Measurements from ENCODE around the gene SDC1. TPM values are rescaled to one million over a fixed set of nuclear protein-coding genes. Genes with fewer than 3 reads are reported as not detected.
"Not testable (repeated sequence)": the region's sequence is repeated elsewhere in the genome, so short reads cannot be mapped to it uniquely, and the experiment has no call there.

SDC1 gene, protein sequence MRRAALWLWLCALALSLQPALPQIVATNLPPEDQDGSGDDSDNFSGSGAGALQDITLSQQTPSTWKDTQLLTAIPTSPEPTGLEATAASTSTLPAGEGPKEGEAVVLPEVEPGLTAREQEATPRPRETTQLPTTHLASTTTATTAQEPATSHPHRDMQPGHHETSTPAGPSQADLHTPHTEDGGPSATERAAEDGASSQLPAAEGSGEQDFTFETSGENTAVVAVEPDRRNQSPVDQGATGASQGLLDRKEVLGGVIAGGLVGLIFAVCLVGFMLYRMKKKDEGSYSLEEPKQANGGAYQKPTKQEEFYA
- 0.26 and 0.27 TPM in 2 replicates for total RNA-seq

GRCh38 chr2:20224716-20225293, at the start of gene SDC1:
Gene SDC1 (minus strand): TSS chr2:20225130. CDS start chr2:20224867, 263 bp downstream.
- intact Hi-C loops (cut with micrococcal nuclease), result loop anchor here (1.0 to 10.0 kb wide), 2 partner anchors 90 to 430 kb away; partner anchors contain the start of gene HS1BP3
- H3K27me3 Mint-ChIP-seq (ENCODE audit: insufficient read depth), result peaks cover 66% of the 10 kb centered on the region
- no peaks in the 10 kb centered on the region for H3K36me3 Mint-ChIP-seq (ENCODE audit: low read depth)
- H3K9me3 Mint-ChIP-seq, result no peaks in the 10 kb centered on the region
- no peak within 1 kb of the TSS for H3K27ac Mint-ChIP-seq
- peak within 1 kb of the TSS; percentile 53 for H3K4me3 Mint-ChIP-seq
- DNase-seq (ENCODE audit: low spot score), result no peak
- no peaks in the 10 kb centered on the region for H3K4me1 Mint-ChIP-seq (ENCODE audit: low read depth)

- intact Hi-C loops (cut with micrococcal nuclease), result no loop called here
- Mint-ChIP-seq H3K9me3 (no peaks in the 10 kb centered on the region), H3K4me1 (ENCODE audit: low read depth) (no peaks in the 10 kb centered on the region), H3K36me3 (ENCODE audit: low read depth) (peaks cover 18% of the 10 kb centered on the region), H3K4me3 (no peak overlapping the region), H3K27me3 (ENCODE audit: insufficient read depth) (no peaks in the 10 kb centered on the region), H3K27ac (no peak overlapping the region)
- DNase-seq (ENCODE audit: low spot score), result no peak
Measured at GRCh38 chr2:20273042-20273441, 48.1 kb upstream of the SDC1 start.

DNA sequence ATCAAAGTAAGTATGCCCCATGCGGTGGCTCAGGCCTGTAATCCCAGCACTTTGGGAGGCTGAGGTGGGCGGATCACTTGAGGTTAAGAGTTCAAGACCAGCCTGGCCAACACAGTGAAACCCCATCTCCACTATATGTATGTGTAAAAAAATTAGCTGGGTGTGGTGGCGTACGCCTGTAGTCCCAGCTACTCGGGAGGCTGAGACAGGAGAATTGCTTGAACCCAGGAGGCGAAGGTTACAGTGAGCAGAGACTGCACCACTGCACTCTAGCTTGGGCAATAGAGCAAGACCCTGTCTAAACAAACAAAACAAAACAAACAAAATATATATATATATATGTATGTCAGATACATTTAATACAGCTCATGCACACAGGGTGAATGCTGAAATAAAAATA, 43.4 kb upstream of the SDC1 start:
- not testable (repeated sequence) for H3K27ac Mint-ChIP-seq; H3K9me3 Mint-ChIP-seq; H3K27me3 Mint-ChIP-seq (ENCODE audit: insufficient read depth); DNase-seq (ENCODE audit: low spot score); H3K4me3 Mint-ChIP-seq
- peaks cover 32% of the 10 kb centered on the region for H3K36me3 Mint-ChIP-seq (ENCODE audit: low read depth)
- intact Hi-C loops (cut with micrococcal nuclease), result loop anchor here (2.0 kb wide), 1 partner anchor 16 kb away; no protein-coding TSS in a partner anchor
- H3K4me1 Mint-ChIP-seq (ENCODE audit: low read depth), result peaks cover 16% of the 10 kb centered on the region

DNA sequence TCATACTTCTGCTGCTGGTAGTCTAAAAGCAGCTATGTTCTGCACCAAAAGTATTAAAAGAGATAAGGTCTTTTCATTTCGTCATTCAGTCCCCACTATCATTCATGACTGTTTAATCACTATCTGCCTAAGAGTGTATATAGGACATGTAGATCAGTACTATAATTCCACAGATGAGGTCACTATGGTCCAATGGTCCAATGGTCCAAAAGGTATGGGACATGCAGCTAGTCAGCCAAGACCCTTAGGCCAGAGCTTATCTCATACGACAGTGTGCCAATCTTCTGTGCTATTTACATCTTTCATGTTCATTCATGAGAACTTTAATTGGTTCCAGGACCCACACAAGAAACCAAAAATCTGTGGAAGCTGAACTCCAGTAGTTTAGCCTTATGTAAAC, 42.6 kb upstream of the SDC1 start:
- Mint-ChIP-seq H3K27ac (no peak overlapping the region), H3K36me3 (ENCODE audit: low read depth) (peaks cover 29% of the 10 kb centered on the region), H3K27me3 (ENCODE audit: insufficient read depth) (no peaks in the 10 kb centered on the region), H3K4me1 (ENCODE audit: low read depth) (peaks cover 16% of the 10 kb centered on the region), H3K9me3 (no peaks in the 10 kb centered on the region), H3K4me3 (no peak overlapping the region)
- DNase-seq (ENCODE audit: low spot score), result no peak
- intact Hi-C loops (cut with micrococcal nuclease), result no loop called here

- Mint-ChIP-seq H3K4me3 (no peak overlapping the region), H3K9me3 (no peaks in the 10 kb centered on the region), H3K36me3 (ENCODE audit: low read depth) (peaks cover 27% of the 10 kb centered on the region), H3K4me1 (ENCODE audit: low read depth) (peaks cover 16% of the 10 kb centered on the region), H3K27ac (no peak overlapping the region), H3K27me3 (ENCODE audit: insufficient read depth) (no peaks in the 10 kb centered on the region)
- intact Hi-C loops (cut with micrococcal nuclease), result no loop called here
- no peak for DNase-seq (ENCODE audit: low spot score)
Measured at GRCh38 chr2:20264629-20265028, 39.7 kb upstream of the SDC1 start.

DNA sequence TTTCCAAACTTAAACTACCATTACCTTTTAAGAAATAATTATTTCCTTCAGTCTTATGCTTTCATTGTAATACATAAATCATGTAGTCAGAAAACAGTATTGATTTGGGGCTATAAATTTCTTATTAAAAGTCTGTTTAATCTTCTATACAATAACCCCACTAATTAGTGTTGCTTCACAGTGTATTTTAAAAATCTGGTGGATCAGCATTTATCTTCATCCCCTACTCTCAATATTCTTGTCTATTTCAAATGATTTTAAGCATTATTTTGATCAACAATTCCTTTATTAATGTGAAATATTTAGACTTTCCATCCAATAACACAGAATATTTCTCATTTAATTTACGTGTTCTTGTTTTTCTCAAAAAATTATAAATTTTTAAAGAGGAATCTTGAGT, 32.5 kb upstream of the SDC1 start:
- no peak overlapping the region for H3K4me3 Mint-ChIP-seq
- intact Hi-C loops (cut with micrococcal nuclease), result no loop called here
- no peaks in the 10 kb centered on the region for H3K9me3 Mint-ChIP-seq
- no peak overlapping the region for H3K27ac Mint-ChIP-seq
- DNase-seq (ENCODE audit: low spot score), result no peak
- H3K36me3 Mint-ChIP-seq (ENCODE audit: low read depth), result peaks cover 37% of the 10 kb centered on the region
- H3K4me1 Mint-ChIP-seq (ENCODE audit: low read depth), result no peaks in the 10 kb centered on the region
- no peaks in the 10 kb centered on the region for H3K27me3 Mint-ChIP-seq (ENCODE audit: insufficient read depth)

GRCh38 chr2:20254731-20255130, 29.8 kb upstream of the SDC1 start:
- no peak for DNase-seq (ENCODE audit: low spot score)
- peaks cover 50% of the 10 kb centered on the region for H3K36me3 Mint-ChIP-seq (ENCODE audit: low read depth)
- no peak overlapping the region for H3K27ac Mint-ChIP-seq
- no peak overlapping the region for H3K4me3 Mint-ChIP-seq
- H3K4me1 Mint-ChIP-seq (ENCODE audit: low read depth), result no peaks in the 10 kb centered on the region
- intact Hi-C loops (cut with micrococcal nuclease), result no loop called here
- H3K9me3 Mint-ChIP-seq, result no peaks in the 10 kb centered on the region
- H3K27me3 Mint-ChIP-seq (ENCODE audit: insufficient read depth), result no peaks in the 10 kb centered on the region

GRCh38 chr2:20250436-20250835, 25.5 kb upstream of the SDC1 start:
- peaks cover 57% of the 10 kb centered on the region for H3K36me3 Mint-ChIP-seq (ENCODE audit: low read depth)
- H3K4me3 Mint-ChIP-seq, result no peak overlapping the region
- no peaks in the 10 kb centered on the region for H3K9me3 Mint-ChIP-seq
- peak overlapping the region; percentile 48 for H3K27ac Mint-ChIP-seq
- H3K4me1 Mint-ChIP-seq (ENCODE audit: low read depth), result no peaks in the 10 kb centered on the region
- no peaks in the 10 kb centered on the region for H3K27me3 Mint-ChIP-seq (ENCODE audit: insufficient read depth)
- intact Hi-C loops (cut with micrococcal nuclease), result no loop called here
- DNase-seq (ENCODE audit: low spot score), result no peak

- intact Hi-C loops (cut with micrococcal nuclease), result no loop called here
- H3K27me3 Mint-ChIP-seq (ENCODE audit: insufficient read depth), result no peaks in the 10 kb centered on the region
- no peaks in the 10 kb centered on the region for H3K9me3 Mint-ChIP-seq
- H3K4me3 Mint-ChIP-seq, result no peak overlapping the region
- no peaks in the 10 kb centered on the region for H3K4me1 Mint-ChIP-seq (ENCODE audit: low read depth)
- H3K36me3 Mint-ChIP-seq (ENCODE audit: low read depth), result peaks cover 49% of the 10 kb centered on the region
- H3K27ac Mint-ChIP-seq, result no peak overlapping the region
- DNase-seq (ENCODE audit: low spot score), result no peak
Measured at GRCh38 chr2:20249170-20249569, 24.2 kb upstream of the SDC1 start.

DNA sequence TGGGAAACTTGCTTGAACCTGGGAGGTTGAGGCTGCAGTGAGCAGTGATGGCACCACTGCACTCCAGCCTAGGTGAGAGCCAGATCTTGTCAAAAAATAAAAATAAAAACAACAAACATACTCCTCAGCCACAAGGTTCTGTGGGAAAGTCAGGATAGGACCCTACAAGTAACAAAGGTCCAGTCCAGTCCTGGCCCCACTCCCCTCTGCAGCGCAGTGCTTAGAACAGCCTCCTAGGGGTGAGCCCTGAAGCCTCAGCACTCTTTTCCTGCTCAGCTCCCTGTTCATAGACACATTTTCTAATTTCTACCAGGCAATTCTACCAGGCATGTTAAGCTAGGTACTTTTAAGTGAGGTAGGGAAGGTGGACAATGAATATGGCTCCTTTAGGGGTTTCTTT, 22.2 kb upstream of the SDC1 start:
- Mint-ChIP-seq H3K27ac (no peak overlapping the region), H3K27me3 (ENCODE audit: insufficient read depth) (no peaks in the 10 kb centered on the region), H3K4me3 (no peak overlapping the region), H3K4me1 (ENCODE audit: low read depth) (no peaks in the 10 kb centered on the region), H3K36me3 (ENCODE audit: low read depth) (peaks cover 35% of the 10 kb centered on the region), H3K9me3 (no peaks in the 10 kb centered on the region)
- DNase-seq (ENCODE audit: low spot score), result no peak
- intact Hi-C loops (cut with micrococcal nuclease), result no loop called here

GRCh38 chr2:20243637-20244036, 18.7 kb upstream of the SDC1 start:
- not testable (repeated sequence) for H3K9me3 Mint-ChIP-seq; H3K4me1 Mint-ChIP-seq (ENCODE audit: low read depth); H3K4me3 Mint-ChIP-seq; H3K27me3 Mint-ChIP-seq (ENCODE audit: insufficient read depth); DNase-seq (ENCODE audit: low spot score)
- peaks cover 11% of the 10 kb centered on the region for H3K36me3 Mint-ChIP-seq (ENCODE audit: low read depth)
- peak overlapping the region; percentile 11 for H3K27ac Mint-ChIP-seq
- intact Hi-C loops (cut with micrococcal nuclease), result loop anchor here (2.0 kb wide), 1 partner anchor 399 kb away; no protein-coding TSS in a partner anchor

DNA sequence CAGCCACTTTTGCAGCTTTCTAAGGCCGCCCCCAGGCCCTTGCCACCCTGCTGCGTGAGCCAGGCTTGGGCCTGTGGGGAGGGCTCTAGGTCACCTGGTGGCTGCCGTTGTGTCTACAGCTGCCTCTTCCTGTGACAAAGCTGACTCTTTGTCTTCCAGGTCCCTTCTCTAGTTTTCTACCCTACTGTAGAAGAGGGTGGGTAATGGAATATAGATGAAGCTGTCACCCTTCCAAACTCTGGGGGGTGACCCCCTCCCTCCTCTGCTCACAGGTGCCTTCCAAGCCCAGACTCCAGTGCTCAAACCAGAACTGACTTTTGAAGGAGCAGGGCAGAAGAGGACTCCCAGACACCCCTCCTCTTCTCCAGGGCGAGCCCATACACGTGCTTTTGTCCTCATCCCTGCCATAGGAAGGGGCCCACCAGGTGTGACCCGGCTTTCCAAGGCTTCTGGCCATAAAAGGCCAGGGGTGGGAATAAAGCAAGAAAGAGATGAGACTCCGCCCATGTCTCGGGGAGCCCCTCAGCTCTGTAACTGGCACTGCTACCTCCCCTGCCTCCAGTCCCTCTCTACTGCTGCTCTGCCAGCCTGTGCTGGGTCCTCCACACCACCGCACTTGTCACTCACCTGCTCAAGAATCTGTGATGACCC, 17.9 kb upstream of the SDC1 start:
- intact Hi-C loops (cut with micrococcal nuclease), result loop anchor here (1.0 to 2.0 kb wide), 2 partner anchors 180 to 400 kb away; no protein-coding TSS in a partner anchor
- Mint-ChIP-seq H3K36me3 (ENCODE audit: low read depth) (peaks cover 7% of the 10 kb centered on the region), H3K4me1 (ENCODE audit: low read depth) (no peaks in the 10 kb centered on the region), H3K27ac (no peak overlapping the region), H3K9me3 (no peaks in the 10 kb centered on the region), H3K27me3 (ENCODE audit: insufficient read depth) (peaks cover 4% of the 10 kb centered on the region), H3K4me3 (no peak overlapping the region)
- DNase-seq (ENCODE audit: low spot score), result no peak
